Endothelial cell of umbilical vein (primary cell): ENCODE results near the gene HSPA1B. TPM values are rescaled to one million over a fixed set of nuclear protein-coding genes. Genes with fewer than 3 reads are reported as not detected.

Experiments
- BruUV-seq: library from RNA; stranded (reverse); fragments of 400-500 nt; replicated peaks from 2 replicates; lab custom pipeline; 2021; lab: Mats Ljungman, UMichigan
- CTCF ChIA-PET: fragments of 300-600, 350-600 bp; sonication (Branson Sonifier 250); formaldehyde crosslinking; loops from one replicate; lab custom pipeline; 2021; ENCODE audit warnings: antibody characterized with exemption, inconsistent platforms; lab: Charles Lee
- POLR2A ChIA-PET: fragments of 300-600, 350-600 bp; sonication (Branson Sonifier 250); formaldehyde crosslinking; loops from one replicate; lab custom pipeline; 2021; ENCODE audit warnings: antibody characterized with exemption, inconsistent platforms; lab: Charles Lee
- DNase-seq: peaks from one replicate; pipeline ENCODE4 v3.0.0-alpha.2; 2011; ENCODE audit warnings: low read depth, low spot score
- FAIRE-seq: peaks from 2 replicates; lab custom pipeline; 2011; peaks lifted over from hg19 to GRCh38; lab: Jason Lieb, UNC
- H2AFZ ChIP-seq: 2 replicates; pipeline ENCODE4 v1.6.0; 2012; ENCODE audit warnings: low read depth, low read length, control low read depth, inconsistent platforms
- H3K27ac ChIP-seq: 2 replicates; pipeline ENCODE4 v1.5.1; 2011; ENCODE audit warnings: low read depth, mild to moderate bottlenecking, control low read depth, low read length, moderate library complexity; ENCODE audit not compliant: insufficient read depth
- H3K27me3 ChIP-seq, 2 experiments: 2 replicates each; pipeline versions ENCODE4 v1.6.0 to v1.6.1; 2011; ENCODE audit warnings: low read length in 2 of 2, mixed read lengths in 1 of 2; ENCODE audit not compliant: control insufficient read depth in 2 of 2, insufficient read depth in 2 of 2
- H3K36me3 ChIP-seq, 2 experiments: 2 replicates in 1 of 2; 3 replicates in 1 of 2; pipeline ENCODE4 v1.5.1; 2011; ENCODE audit warnings: low read length in 2 of 2, mild to moderate bottlenecking in 1 of 2, moderate library complexity in 1 of 2; ENCODE audit not compliant: control insufficient read depth in 2 of 2, insufficient read depth in 2 of 2; ENCODE audit errors: extremely low read depth in 1 of 2
- H3K4me1 ChIP-seq: 3 replicates; pipeline ENCODE4 v1.5.1; 2011; ENCODE audit warnings: mild to moderate bottlenecking, low read length; ENCODE audit not compliant: control insufficient read depth, insufficient read depth; ENCODE audit errors: extremely low read depth
- H3K4me2 ChIP-seq: 2 replicates; pipeline ENCODE4 v1.6.1; 2011; ENCODE audit warnings: low read length, control low read depth, mixed read lengths; ENCODE audit not compliant: insufficient read depth
- H3K4me3 ChIP-seq, 3 experiments: fragments of 200-600 bp in 1 of 3; sonication (generic), shearing (Covaris generic) in 1 of 3; replicated peaks in 1 of 3; 2 replicates each; pipeline ENCODE4 v1.5.1; 2011 to 2016; ENCODE audit warnings: control low read depth in 3 of 3, low read length in 3 of 3, mild to moderate bottlenecking in 2 of 3, inconsistent platforms in 1 of 3, low read depth in 1 of 3, moderate library complexity in 1 of 3; ENCODE audit not compliant: insufficient read depth in 1 of 3
- H3K79me2 ChIP-seq: 2 replicates; pipeline ENCODE4 v1.6.0; 2012; ENCODE audit warnings: low read length, inconsistent platforms; ENCODE audit not compliant: control insufficient read depth, insufficient read depth
- H3K9ac ChIP-seq: replicated peaks from 2 replicates; pipeline ENCODE3; 2011; ENCODE audit warnings: low read length, control low read depth; ENCODE audit not compliant: insufficient read depth; ENCODE audit errors: extremely low read depth
- H3K9me1 ChIP-seq: replicated peaks from 3 replicates; pipeline ENCODE4 v1.6.0; 2011; ENCODE audit warnings: mild to moderate bottlenecking, low read length; ENCODE audit not compliant: control insufficient read depth, insufficient read depth; ENCODE audit errors: extremely low read depth
- H3K9me3 ChIP-seq: replicated peaks from 2 replicates; pipeline ENCODE4 v1.5.1; 2012; ENCODE audit warnings: low read length, inconsistent platforms; ENCODE audit not compliant: control insufficient read depth, insufficient read depth
- H4K20me1 ChIP-seq: replicated peaks from 2 replicates; pipeline ENCODE3; 2011; ENCODE audit warnings: mild to moderate bottlenecking, low read length; ENCODE audit not compliant: control insufficient read depth, insufficient read depth; ENCODE audit errors: extremely low read depth
- EZH2 ChIP-seq: IDR thresholded peaks from 2 replicates; pipeline ENCODE4 v1.6.1; 2012; ENCODE audit warnings: borderline replicate concordance, low read depth, mild to moderate bottlenecking, moderate library complexity, low read length, inconsistent platforms; ENCODE audit not compliant: severe bottlenecking
- FOS ChIP-seq: IDR thresholded peaks from 2 replicates; pipeline ENCODE4 v1.6.1; 2011; ENCODE audit warnings: mild to moderate bottlenecking, low read length, moderate library complexity, borderline replicate concordance; ENCODE audit not compliant: insufficient read depth
- GATA2 ChIP-seq: IDR thresholded peaks from 2 replicates; pipeline ENCODE4 v1.7.0; 2011; ENCODE audit warnings: low read depth, mild to moderate bottlenecking, moderate library complexity, mixed read lengths, low read length; ENCODE audit not compliant: insufficient read length, insufficient read depth
- JUN ChIP-seq: IDR thresholded peaks from 2 replicates; pipeline ENCODE4 v1.6.1; 2011; ENCODE audit warnings: borderline replicate concordance, low read depth; ENCODE audit not compliant: insufficient read length, insufficient read depth
- MYC ChIP-seq: IDR thresholded peaks from one replicate; pipeline ENCODE4 v1.6.1; 2011; ENCODE audit warnings: mild to moderate bottlenecking, low read depth, low read length
- POLR2A ChIP-seq: IDR thresholded peaks from 2 replicates; pipeline ENCODE4 v1.6.1; 2012; ENCODE audit warnings: low read depth, mild to moderate bottlenecking, control low read depth, low read length
- POLR2AphosphoS5 ChIP-seq: IDR thresholded peaks from 2 replicates; pipeline ENCODE4 v1.6.1; 2012; ENCODE audit warnings: low read depth, mild to moderate bottlenecking, control low read depth, low read length, moderate library complexity; ENCODE audit not compliant: insufficient read depth
- dilution Hi-C: fragments of 300-500 bp; cut with MboI; formaldehyde crosslinking; loops from one replicate; pipeline ENCODE4 v1.15.0; 2019; ENCODE audit warnings: low sequenced_read_pairs; ENCODE audit not compliant: extremely low pct_ligation_motif_present
- intact Hi-C: fragments of 100-400 bp; cut with micrococcal nuclease; formaldehyde crosslinking; loops from one replicate; pipeline ENCODE4 v1.10.0; 2022
- polyA plus RNA-seq, 4 experiments: library from polyadenylated mRNA; depleted of rRNA in 3 of 4; stranded (reverse) in 3 of 4; unstranded in 1 of 4; fragments of >200 nt; gene quantifications; 2 replicates each; pipeline versions ENCODE4 v1.2.1 to v1.2.3, GENCODE V29; 2011 to 2012; ENCODE audit warnings: missing spikeins in 1 of 4
- total RNA-seq: library from RNA; stranded (reverse); gene quantifications from 2 replicates; pipeline ENCODE4 v1.2.3, GENCODE V29; 2021
- TF ChIP-seq, protein P1 (sequence below): IDR thresholded peaks from 2 replicates; pipeline ENCODE4 v1.6.1; 2011; ENCODE audit not compliant: insufficient read depth, insufficient read length
- TF ChIP-seq, protein P2 (sequence below), 2 donors: IDR thresholded peaks; 1 replicate in 1 of 2; 2 replicates in 1 of 2; pipeline ENCODE4 v1.5.1; 2011; ENCODE audit warnings: low read length in 2 of 2, mild to moderate bottlenecking in 2 of 2, moderate library complexity in 2 of 2, control low read depth in 1 of 2, inconsistent platforms in 1 of 2, low read depth in 1 of 2; ENCODE audit not compliant: insufficient read depth in 1 of 2; ENCODE audit errors: extremely low read depth in 1 of 2

The HSPA1B gene
- total and polyA plus RNA-seq, 2 donors (not counting 3 experiments of a cell fraction or from before 2014, with no cell fraction given): 27.1 to 54.0 TPM

DNA sequence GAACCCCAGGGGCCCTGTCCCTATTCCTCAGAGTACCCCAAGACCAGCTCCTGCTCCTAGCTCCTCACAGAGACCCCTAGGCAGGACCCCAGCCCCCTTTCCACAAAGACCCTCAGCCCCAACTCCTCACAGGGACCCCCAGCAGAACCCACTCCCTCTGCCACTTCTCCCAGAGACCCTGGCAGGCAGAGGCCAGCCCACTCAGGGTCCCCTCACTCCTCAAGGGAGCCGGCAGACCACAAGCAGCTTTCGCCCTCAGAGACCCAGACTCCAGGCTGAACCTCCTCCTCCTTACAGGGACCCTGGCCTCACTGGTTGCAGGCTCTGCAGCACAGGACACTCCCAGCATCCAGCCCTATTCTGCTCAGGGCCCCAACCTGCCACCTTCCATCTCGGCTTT, 50.7 kb downstream of the HSPA1B start:
- Histone ChIP-seq H3K9ac (no peak overlapping the region), H3K4me1 (peaks cover 6% of the 10 kb centered on the region), H3K4me3 (no peak overlapping the region), H3K4me2 (no peak overlapping the region), H3K27me3 (no peaks in the 10 kb centered on the region), H3K9me3 (no peaks in the 10 kb centered on the region), H2AFZ (no peak overlapping the region), H4K20me1 (no peaks in the 10 kb centered on the region), H3K9me1 (no peaks in the 10 kb centered on the region), H3K27ac (no peak overlapping the region), H3K36me3 (peaks cover 0 to 29% of the 10 kb centered on the region in 2 experiments), H3K79me2 (no peaks in the 10 kb centered on the region)
- no TSS peak for BruUV-seq
- no peak for FAIRE-seq
- TF ChIP-seq POLR2A (no peak), EZH2 (no peak)
- CTCF ChIA-PET: interaction anchor here (1.1 to 1.4 kb wide), 2 partner anchors 10 to 12 kb away, joined by 4 read pairs; no protein-coding TSS in a partner anchor
- POLR2A ChIA-PET: no interaction called here
- dilution Hi-C loops (no loop called here), intact Hi-C loops (no loop called here)
- no peak for DNase-seq

DNA sequence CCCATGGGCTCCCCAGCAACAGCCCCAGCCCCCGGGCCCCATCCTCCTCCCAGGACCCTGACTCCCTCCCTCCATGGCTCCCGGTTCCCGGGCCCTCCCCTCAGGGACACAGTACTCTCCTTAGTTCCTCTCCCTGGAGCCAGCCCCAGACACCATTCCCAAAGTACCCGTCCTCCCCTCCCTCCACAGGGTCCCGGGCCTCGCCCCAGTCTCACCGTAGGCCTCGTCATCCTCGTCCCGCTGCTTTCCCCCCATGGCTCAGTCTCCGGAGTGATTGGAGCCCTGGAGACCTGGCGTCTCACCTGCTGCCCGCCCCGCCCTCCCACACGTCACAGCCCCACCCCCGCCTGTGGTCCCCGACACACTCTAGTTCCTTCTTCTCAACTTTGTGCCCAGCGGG, 51.2 kb downstream of the HSPA1B start, which contains the start of gene SLC44A4:
SLC44A4 (minus strand) TSS at position 272 of the 400 bp plus-strand sequence; CDS start at position 255, 17 bp downstream.
- TF ChIP-seq GATA2: no peak
- TF ChIP-seq, protein P1, sequence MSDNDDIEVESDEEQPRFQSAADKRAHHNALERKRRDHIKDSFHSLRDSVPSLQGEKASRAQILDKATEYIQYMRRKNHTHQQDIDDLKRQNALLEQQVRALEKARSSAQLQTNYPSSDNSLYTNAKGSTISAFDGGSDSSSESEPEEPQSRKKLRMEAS: no peak
- TF ChIP-seq FOS: no peak
- TF ChIP-seq POLR2A: no peak
- TF ChIP-seq, protein P2, sequence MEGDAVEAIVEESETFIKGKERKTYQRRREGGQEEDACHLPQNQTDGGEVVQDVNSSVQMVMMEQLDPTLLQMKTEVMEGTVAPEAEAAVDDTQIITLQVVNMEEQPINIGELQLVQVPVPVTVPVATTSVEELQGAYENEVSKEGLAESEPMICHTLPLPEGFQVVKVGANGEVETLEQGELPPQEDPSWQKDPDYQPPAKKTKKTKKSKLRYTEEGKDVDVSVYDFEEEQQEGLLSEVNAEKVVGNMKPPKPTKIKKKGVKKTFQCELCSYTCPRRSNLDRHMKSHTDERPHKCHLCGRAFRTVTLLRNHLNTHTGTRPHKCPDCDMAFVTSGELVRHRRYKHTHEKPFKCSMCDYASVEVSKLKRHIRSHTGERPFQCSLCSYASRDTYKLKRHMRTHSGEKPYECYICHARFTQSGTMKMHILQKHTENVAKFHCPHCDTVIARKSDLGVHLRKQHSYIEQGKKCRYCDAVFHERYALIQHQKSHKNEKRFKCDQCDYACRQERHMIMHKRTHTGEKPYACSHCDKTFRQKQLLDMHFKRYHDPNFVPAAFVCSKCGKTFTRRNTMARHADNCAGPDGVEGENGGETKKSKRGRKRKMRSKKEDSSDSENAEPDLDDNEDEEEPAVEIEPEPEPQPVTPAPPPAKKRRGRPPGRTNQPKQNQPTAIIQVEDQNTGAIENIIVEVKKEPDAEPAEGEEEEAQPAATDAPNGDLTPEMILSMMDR (IDR thresholded peaks at IDR 0.05; ENCODE audit: extremely low read depth in 1 of 2, insufficient read depth in 1 of 2, low read depth in 1 of 2, low read length in 2 of 2): no peak
- no peak for TF ChIP-seq POLR2AphosphoS5
- no peak for TF ChIP-seq EZH2
- TF ChIP-seq MYC: no peak
- TF ChIP-seq JUN: no peak
- BruUV-seq: no TSS peak
- Histone ChIP-seq H3K9ac (no peak within 1 kb of the TSS), H3K27me3 (no peaks in the 10 kb centered on the region), H3K4me1 (peaks cover 6% of the 10 kb centered on the region), H3K36me3 (peaks cover 0 to 34% of the 10 kb centered on the region in 2 experiments), H3K27ac (no peak within 1 kb of the TSS), H3K4me3 (no peak within 1 kb of the TSS), H3K4me2 (no peak within 1 kb of the TSS), H2AFZ (no peak within 1 kb of the TSS), H3K79me2 (no peaks in the 10 kb centered on the region), H3K9me1 (no peaks in the 10 kb centered on the region), H4K20me1 (no peaks in the 10 kb centered on the region), H3K9me3 (no peaks in the 10 kb centered on the region)
- ChIA-PET CTCF (interaction anchor here (1.4 kb wide), 1 partner anchor 12 kb away, joined by 4 read pairs; no protein-coding TSS in a partner anchor), POLR2A (no interaction called here)
- FAIRE-seq (no peak), DNase-seq (no peak)
- dilution Hi-C loops (no loop called here), intact Hi-C loops (no loop called here)
